Mesothelial cell of epicardium (in vitro differentiated cells): Measurements from ENCODE around the gene MORN3. TPM values are rescaled to one million over a fixed set of nuclear protein-coding genes. Genes with fewer than 3 reads are reported as not detected.

Source experiments
- DNase-seq, 2 experiments: peaks; one replicate each; pipeline ENCODE4 v3.0.0; 2021; ENCODE audit warnings: low spot score in 2 of 2; ENCODE audit not compliant: unreplicated experiment in 2 of 2
- H3K27ac Mint-ChIP-seq: 2 replicates; pipeline ENCODE4 v1.8.0; 2021; ENCODE audit warnings: mixed read lengths
- H3K27me3 Mint-ChIP-seq: 2 replicates; pipeline ENCODE4 v1.8.0; 2021; ENCODE audit warnings: low read depth, mixed read lengths
- H3K36me3 Mint-ChIP-seq: 2 replicates; pipeline ENCODE4 v1.8.0; 2021; ENCODE audit warnings: mixed read lengths
- H3K4me1 Mint-ChIP-seq: 2 replicates; pipeline ENCODE4 v1.8.0; 2021; ENCODE audit warnings: mixed read lengths
- H3K4me3 Mint-ChIP-seq: 2 replicates; pipeline ENCODE4 v1.8.0; 2021; ENCODE audit warnings: mild to moderate bottlenecking, moderate library complexity, mixed read lengths
- H3K9me3 Mint-ChIP-seq: 2 replicates; pipeline ENCODE4 v1.8.0; 2021; ENCODE audit warnings: mixed read lengths
- total RNA-seq: library from RNA; stranded (reverse); gene quantifications from 3 replicates; pipeline ENCODE4 v1.2.1, GENCODE V29; 2021
- TF ChIP-seq, protein P1 (sequence below): fragments of 200-600 bp; sonication (generic); IDR thresholded peaks from one replicate; pipeline ENCODE4 v1.5.0; 2021; ENCODE audit warnings: antibody characterized with exemption; ENCODE audit not compliant: unreplicated experiment

Gene MORN3
- total RNA-seq, 1 donor from 2014 or later: 0.69 TPM

DNA sequence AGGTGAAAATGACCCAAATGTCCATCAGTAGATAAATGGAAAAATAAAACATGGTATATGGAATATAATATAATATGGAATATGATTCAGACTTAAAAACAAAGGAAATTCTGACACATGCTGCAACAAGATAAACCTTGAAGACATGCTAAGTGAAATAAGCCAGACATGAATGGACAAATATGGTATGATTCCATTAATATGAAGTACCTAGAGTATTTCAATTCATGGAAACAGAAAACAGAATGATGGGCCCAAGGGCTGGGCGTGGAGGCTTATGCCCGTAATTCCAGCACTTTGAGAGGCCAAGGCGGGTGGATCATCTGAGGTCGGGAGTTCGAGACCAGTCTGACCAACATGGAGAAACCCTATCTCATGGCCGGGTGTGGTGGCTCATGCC, 65.9 kb downstream of the MORN3 start:
- no peaks in the 10 kb centered on the region for H3K27me3 Mint-ChIP-seq
- H3K9me3 Mint-ChIP-seq: no peaks in the 10 kb centered on the region
- H3K36me3 Mint-ChIP-seq: peaks cover 2% of the 10 kb centered on the region
- TF ChIP-seq, protein P1, sequence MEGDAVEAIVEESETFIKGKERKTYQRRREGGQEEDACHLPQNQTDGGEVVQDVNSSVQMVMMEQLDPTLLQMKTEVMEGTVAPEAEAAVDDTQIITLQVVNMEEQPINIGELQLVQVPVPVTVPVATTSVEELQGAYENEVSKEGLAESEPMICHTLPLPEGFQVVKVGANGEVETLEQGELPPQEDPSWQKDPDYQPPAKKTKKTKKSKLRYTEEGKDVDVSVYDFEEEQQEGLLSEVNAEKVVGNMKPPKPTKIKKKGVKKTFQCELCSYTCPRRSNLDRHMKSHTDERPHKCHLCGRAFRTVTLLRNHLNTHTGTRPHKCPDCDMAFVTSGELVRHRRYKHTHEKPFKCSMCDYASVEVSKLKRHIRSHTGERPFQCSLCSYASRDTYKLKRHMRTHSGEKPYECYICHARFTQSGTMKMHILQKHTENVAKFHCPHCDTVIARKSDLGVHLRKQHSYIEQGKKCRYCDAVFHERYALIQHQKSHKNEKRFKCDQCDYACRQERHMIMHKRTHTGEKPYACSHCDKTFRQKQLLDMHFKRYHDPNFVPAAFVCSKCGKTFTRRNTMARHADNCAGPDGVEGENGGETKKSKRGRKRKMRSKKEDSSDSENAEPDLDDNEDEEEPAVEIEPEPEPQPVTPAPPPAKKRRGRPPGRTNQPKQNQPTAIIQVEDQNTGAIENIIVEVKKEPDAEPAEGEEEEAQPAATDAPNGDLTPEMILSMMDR: no peak
- H3K27ac Mint-ChIP-seq: no peak overlapping the region
- H3K4me1 Mint-ChIP-seq: peaks cover 6% of the 10 kb centered on the region
- DNase-seq: no peak
- no peak overlapping the region for H3K4me3 Mint-ChIP-seq

DNA sequence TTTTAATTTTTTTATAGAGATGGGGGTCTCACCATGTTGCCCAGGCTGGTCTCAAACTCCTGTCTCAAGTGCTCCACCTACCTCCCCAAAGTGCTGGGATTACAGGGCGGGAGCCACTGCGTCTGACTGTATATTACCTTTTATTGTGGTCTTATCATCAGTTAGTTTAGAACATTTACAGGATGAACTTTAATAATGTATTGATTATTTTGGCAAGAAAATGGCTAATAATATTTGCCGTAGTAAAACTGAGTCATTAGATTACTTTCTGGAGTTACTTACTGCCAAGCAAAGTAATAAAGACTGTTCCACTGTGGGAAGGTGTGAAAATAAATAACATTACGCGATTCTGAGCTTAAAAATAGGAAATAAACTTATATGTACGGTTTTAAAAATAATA, 66.7 kb downstream of the MORN3 start:
- Mint-ChIP-seq H3K36me3 (no peaks in the 10 kb centered on the region), H3K9me3 (no peaks in the 10 kb centered on the region), H3K27ac (no peak overlapping the region), H3K27me3 (no peaks in the 10 kb centered on the region), H3K4me3 (no peak overlapping the region), H3K4me1 (peaks cover 7% of the 10 kb centered on the region)
- DNase-seq: no peak
- TF ChIP-seq, protein P1: no peak

DNA sequence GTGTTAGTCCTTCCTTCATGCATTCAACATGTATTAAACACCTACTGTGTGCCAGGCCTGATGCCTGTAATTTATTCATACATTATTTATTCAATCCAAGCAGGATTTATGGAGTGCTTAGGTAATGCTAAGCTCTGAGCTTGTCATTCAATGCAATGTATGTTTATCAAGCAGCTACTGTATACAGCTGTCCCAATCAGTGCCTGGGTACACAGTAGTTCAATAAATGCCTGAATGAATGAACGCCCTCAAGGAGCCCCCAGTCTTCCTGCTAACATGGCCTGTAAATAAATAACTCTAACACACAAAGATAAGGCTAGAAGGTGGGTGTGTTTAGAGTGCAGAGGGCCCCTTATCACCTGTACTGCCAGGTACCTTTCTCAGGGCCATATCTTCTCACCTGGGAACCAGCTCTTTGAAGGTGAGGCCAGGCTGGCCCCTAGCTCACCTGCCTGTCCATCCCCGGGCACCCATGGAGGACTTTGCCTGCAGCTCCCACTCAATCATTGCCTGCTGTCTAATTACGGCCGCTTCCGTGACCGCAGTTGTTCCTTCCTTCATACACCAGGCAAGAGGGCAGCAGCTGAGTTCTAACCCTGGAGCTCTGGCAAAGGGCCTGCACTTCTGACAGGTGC, 68.6 kb downstream of the MORN3 start:
- no peak for DNase-seq
- TF ChIP-seq, protein P1: no peak
- Mint-ChIP-seq H3K4me1 (peaks cover 7% of the 10 kb centered on the region), H3K4me3 (no peak overlapping the region), H3K36me3 (peaks cover 2% of the 10 kb centered on the region), H3K27me3 (no peaks in the 10 kb centered on the region), H3K27ac (no peak overlapping the region), H3K9me3 (no peaks in the 10 kb centered on the region)

Other genes starting within 250 kb of the MORN3 start
- gene KDM2B, start 88.6 kb downstream of the MORN3 start, total RNA-seq: 55.4 to 61.1 TPM (median 57.5 TPM) in 3 replicates
- gene ORAI1, start 43.1 kb downstream of the MORN3 start, total RNA-seq: 9.8 to 10.3 TPM (median 9.8 TPM) in 3 replicates
- 22.3 to 22.8 TPM (median 22.4 TPM) in 3 replicates for gene TMEM120B, start 43.1 kb upstream of the MORN3 start, total RNA-seq
- 33.0 to 37.8 TPM (median 33.8 TPM) in 3 replicates for gene RHOF, start 124.0 kb upstream of the MORN3 start, total RNA-seq
- 26.5 to 27.2 TPM (median 26.8 TPM) in 3 replicates for gene SETD1B, start 134.4 kb upstream of the MORN3 start, total RNA-seq
- 0.16 TPM in 1 of 3 replicates, not detected in the others for gene HPD, start 189.2 kb upstream of the MORN3 start, total RNA-seq
- 34.1 to 38.6 TPM (median 36.3 TPM) in 3 replicates for gene PSMD9, start 219.1 kb upstream of the MORN3 start, total RNA-seq
- 6.6 to 6.9 TPM (median 6.6 TPM) in 3 replicates for gene CFAP251, start 248.9 kb upstream of the MORN3 start, total RNA-seq